Hematopoietic multipotent progenitor cell treated with erythropoietin and hydrocortisone succinate and interleukin-3 and kit ligand, for 15 days (in vitro differentiated cells): Measurements from ENCODE around the gene TMPRSS4.

ENCODE experiments used
- DNase-seq: peaks from one replicate; pipeline ENCODE4 v3.0.0-alpha.2; 2015; ENCODE audit warnings: low spot score

TMPRSS4 gene

GRCh38 chr11:118136341-118136740 is 59.5 kb downstream of the TMPRSS4 start:
- no peak for DNase-seq

GRCh38 chr11:118136801-118137200 is 59.9 kb downstream of the TMPRSS4 start:
- no peak for DNase-seq

- no peak for DNase-seq
Observed at GRCh38 chr11:118138839-118139420, 62.1 kb downstream of the TMPRSS4 start.

GRCh38 chr11:118139578-118139977 is 62.7 kb downstream of the TMPRSS4 start:
- no peak for DNase-seq

GRCh38 chr11:118142081-118142480 is 65.2 kb downstream of the TMPRSS4 start:
- DNase-seq: no peak

- no peak for DNase-seq
Observed at GRCh38 chr11:118142809-118143208, 65.9 kb downstream of the TMPRSS4 start.

- no peak for DNase-seq
Observed at GRCh38 chr11:118143661-118144185, 66.8 kb downstream of the TMPRSS4 start.

GRCh38 chr11:118144301-118145268 is 67.7 kb downstream of the TMPRSS4 start:
- DNase-seq: no peak

GRCh38 chr11:118145285-118146227 is 68.7 kb downstream of the TMPRSS4 start:
- peak; percentile 62 for DNase-seq

- no peak for DNase-seq
Observed at GRCh38 chr11:118146554-118146953, 69.7 kb downstream of the TMPRSS4 start.

- no peak for DNase-seq
Observed at GRCh38 chr11:118147502-118147901, 70.6 kb downstream of the TMPRSS4 start.

GRCh38 chr11:118148240-118148639 is 71.4 kb downstream of the TMPRSS4 start:
- DNase-seq: no peak

GRCh38 chr11:118148856-118149255 is 72.0 kb downstream of the TMPRSS4 start:
- DNase-seq: no peak

- DNase-seq: no peak
Observed at GRCh38 chr11:118149493-118149892, 72.6 kb downstream of the TMPRSS4 start.

- DNase-seq: no peak
Observed at GRCh38 chr11:118151431-118151830, 74.6 kb downstream of the TMPRSS4 start.

GRCh38 chr11:118152020-118152551 is 75.2 kb downstream of the TMPRSS4 start:
- no peak for DNase-seq

GRCh38 chr11:118152552-118153471 is 75.9 kb downstream of the TMPRSS4 start, which contains the start of gene SCN4B:
Gene SCN4B (minus strand): TSS chr11:118152823. CDS start chr11:118152673, 150 bp downstream.
- no peak for DNase-seq

GRCh38 chr11:118153516-118153915 is 76.6 kb downstream of the TMPRSS4 start:
- no peak for DNase-seq

- no peak for DNase-seq
Observed at GRCh38 chr11:118153976-118154375, 77.1 kb downstream of the TMPRSS4 start.

GRCh38 chr11:118154641-118155040 is 77.8 kb downstream of the TMPRSS4 start:
- DNase-seq: no peak
